SK-N-MC (cell line): ENCODE data around the gene NKAIN2.

Experiments
- EZH2 ChIP-seq: fragments of 200-600 bp; sonication (generic); IDR thresholded peaks from one replicate; pipeline ENCODE4 v1.6.1; 2017; ENCODE audit warnings: antibody characterized with exemption
- POLR2AphosphoS5 ChIP-seq: IDR thresholded peaks from 2 replicates; pipeline ENCODE4 v1.6.1; 2012; ENCODE audit warnings: mild to moderate bottlenecking, low read depth, low read length, borderline replicate concordance

DNA sequence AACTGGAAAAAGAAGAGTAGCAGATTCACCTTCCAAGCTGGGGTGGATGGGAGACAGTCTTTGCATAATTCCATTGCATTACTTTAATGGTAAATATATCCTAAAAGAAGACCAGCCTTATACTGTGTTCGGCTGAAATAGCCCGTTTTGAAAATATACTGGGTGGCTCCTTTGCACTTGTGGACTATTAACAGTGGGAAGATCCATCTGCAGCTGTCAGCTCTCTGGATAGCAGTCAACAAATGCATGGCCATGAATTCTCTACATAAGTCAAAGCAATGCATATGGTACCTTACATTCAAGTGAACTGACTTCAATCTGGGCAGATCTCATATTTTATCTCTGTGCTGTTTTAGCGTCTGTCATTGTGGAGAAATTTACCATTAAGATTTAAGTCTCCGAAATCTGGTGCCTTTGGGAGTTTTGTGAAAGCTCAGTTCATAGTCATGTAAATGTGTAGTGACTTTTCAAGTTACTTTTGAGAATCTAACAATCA is 758.0 kb downstream of the NKAIN2 start:
- TF ChIP-seq POLR2AphosphoS5 (no peak), EZH2 (no peak)
